ENCODE data around the gene PARP3.

GRCh38 chr3:51935886-51936755, 6.0 kb upstream of the PARP3 start:
- TF ChIP-seq CTCF (IDR thresholded peaks at IDR 0.05; ENCODE audit: insufficient read depth, low read depth, low read length) (no peak), EZH2 (IDR thresholded peaks at IDR 0.05; ENCODE audit: insufficient read depth, low read length) (no peak)

Measured in astrocyte (in vitro differentiated cells and primary cell).